Gastrocnemius medialis (tissue), 4 donors: Measurements from ENCODE around the gene CDO1.

Experiments used
- POLR2A ChIP-seq, 2 donors: fragments of 450-650 bp; IDR thresholded peaks; one replicate each; pipeline ENCODE4 v1.6.1; 2017; ENCODE audit warnings: antibody characterized with exemption in 2 of 2, mild to moderate bottlenecking in 2 of 2, moderate library complexity in 2 of 2
- TF ChIP-seq, protein P1 (sequence below), 5 experiments: fragments of 450-650 bp in 3 of 5; fragments of 200-600 bp in 2 of 5; sonication (generic) in 2 of 5; IDR thresholded peaks in 4 of 5; conservative IDR thresholded peaks in 1 of 5; 1 replicate in 4 of 5; 2 replicates in 1 of 5; pipeline ENCODE4 v1.5.1; 2016 to 2019; ENCODE audit warnings: antibody characterized with exemption in 5 of 5, mild to moderate bottlenecking in 3 of 5, moderate library complexity in 3 of 5

DNA sequence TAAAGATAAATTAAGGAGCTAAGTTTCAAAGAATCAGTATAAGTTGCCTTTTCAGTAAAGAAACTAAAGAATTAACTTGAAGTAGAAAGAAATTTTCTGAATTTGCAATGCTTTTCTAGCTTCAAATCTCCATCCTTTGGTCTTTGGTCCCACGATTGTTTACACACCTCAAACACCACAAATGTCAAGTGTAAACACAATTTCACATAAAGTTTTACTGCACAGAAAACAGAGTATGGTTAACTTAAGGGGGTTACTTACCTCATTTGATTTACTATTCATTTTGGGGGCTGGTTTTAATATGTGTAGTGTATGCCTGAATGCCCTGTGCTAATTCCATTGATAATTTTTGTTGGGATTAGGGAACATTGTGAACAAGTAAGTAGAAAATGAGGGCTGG is 4.1 kb downstream of the CDO1 start:
- TF ChIP-seq, protein P1, sequence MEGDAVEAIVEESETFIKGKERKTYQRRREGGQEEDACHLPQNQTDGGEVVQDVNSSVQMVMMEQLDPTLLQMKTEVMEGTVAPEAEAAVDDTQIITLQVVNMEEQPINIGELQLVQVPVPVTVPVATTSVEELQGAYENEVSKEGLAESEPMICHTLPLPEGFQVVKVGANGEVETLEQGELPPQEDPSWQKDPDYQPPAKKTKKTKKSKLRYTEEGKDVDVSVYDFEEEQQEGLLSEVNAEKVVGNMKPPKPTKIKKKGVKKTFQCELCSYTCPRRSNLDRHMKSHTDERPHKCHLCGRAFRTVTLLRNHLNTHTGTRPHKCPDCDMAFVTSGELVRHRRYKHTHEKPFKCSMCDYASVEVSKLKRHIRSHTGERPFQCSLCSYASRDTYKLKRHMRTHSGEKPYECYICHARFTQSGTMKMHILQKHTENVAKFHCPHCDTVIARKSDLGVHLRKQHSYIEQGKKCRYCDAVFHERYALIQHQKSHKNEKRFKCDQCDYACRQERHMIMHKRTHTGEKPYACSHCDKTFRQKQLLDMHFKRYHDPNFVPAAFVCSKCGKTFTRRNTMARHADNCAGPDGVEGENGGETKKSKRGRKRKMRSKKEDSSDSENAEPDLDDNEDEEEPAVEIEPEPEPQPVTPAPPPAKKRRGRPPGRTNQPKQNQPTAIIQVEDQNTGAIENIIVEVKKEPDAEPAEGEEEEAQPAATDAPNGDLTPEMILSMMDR (IDR thresholded peaks at IDR 0.05 in 4 of 5, conservative IDR thresholded peaks at IDR 0.05 in 1 of 5) = no peak
- no peak for TF ChIP-seq POLR2A (IDR thresholded peaks at IDR 0.05)
